GM06990 (cell line): ENCODE results near the gene STX4.

Experiments
- DNase-seq: peaks from one replicate; pipeline ENCODE4 v3.0.0-alpha.2; 2011; ENCODE audit not compliant: insufficient read length; ENCODE audit errors: extremely low read depth
- H3K27me3 ChIP-seq: replicated peaks from 2 replicates; pipeline ENCODE4 v1.6.0; 2011; ENCODE audit warnings: low read length; ENCODE audit not compliant: control insufficient read depth, insufficient read depth
- H3K36me3 ChIP-seq: 2 replicates; pipeline ENCODE4 v1.5.1; 2011; ENCODE audit warnings: low read length; ENCODE audit not compliant: control insufficient read depth, insufficient read depth
- H3K4me3 ChIP-seq: replicated peaks from 2 replicates; pipeline ENCODE4 v1.5.1; 2011; ENCODE audit warnings: low read depth, mild to moderate bottlenecking, control low read depth, low read length
- TF ChIP-seq, protein P1 (sequence below): IDR thresholded peaks from 2 replicates; pipeline ENCODE4 v1.5.1; 2011; ENCODE audit warnings: low read length, control low read depth, mild to moderate bottlenecking, inconsistent platforms; ENCODE audit not compliant: insufficient read depth, poor library complexity, severe bottlenecking

The STX4 gene

DNA sequence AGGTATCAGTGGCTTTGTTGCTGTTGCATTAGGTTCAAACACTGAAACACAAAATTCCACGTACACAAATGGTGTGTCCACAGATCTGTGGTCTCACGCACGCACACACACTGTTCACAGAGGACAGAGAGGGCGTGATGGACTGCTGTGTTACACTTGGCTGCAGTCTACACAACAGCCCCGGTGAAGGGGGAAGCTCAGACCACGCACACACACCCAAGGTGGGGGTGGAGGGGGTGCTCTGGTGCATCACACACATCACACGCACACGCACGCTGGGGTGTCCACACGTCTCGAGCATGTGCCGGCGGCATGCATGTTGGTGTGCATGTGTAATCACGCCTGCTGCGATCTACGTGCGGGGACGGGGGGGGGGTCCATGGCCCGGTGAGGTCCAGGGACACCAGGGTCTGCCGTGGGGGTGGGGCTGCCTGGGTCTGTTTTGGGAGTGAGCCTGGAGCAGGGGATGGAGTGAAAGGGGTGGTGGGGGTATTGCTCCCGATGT lies 41.0 kb upstream of the STX4 start:
- Histone ChIP-seq H3K4me3 (no peak overlapping the region), H3K36me3 (no peaks in the 10 kb centered on the region), H3K27me3 (no peaks in the 10 kb centered on the region)
- TF ChIP-seq, protein P1, sequence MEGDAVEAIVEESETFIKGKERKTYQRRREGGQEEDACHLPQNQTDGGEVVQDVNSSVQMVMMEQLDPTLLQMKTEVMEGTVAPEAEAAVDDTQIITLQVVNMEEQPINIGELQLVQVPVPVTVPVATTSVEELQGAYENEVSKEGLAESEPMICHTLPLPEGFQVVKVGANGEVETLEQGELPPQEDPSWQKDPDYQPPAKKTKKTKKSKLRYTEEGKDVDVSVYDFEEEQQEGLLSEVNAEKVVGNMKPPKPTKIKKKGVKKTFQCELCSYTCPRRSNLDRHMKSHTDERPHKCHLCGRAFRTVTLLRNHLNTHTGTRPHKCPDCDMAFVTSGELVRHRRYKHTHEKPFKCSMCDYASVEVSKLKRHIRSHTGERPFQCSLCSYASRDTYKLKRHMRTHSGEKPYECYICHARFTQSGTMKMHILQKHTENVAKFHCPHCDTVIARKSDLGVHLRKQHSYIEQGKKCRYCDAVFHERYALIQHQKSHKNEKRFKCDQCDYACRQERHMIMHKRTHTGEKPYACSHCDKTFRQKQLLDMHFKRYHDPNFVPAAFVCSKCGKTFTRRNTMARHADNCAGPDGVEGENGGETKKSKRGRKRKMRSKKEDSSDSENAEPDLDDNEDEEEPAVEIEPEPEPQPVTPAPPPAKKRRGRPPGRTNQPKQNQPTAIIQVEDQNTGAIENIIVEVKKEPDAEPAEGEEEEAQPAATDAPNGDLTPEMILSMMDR = no peak
- no peak for DNase-seq

DNA sequence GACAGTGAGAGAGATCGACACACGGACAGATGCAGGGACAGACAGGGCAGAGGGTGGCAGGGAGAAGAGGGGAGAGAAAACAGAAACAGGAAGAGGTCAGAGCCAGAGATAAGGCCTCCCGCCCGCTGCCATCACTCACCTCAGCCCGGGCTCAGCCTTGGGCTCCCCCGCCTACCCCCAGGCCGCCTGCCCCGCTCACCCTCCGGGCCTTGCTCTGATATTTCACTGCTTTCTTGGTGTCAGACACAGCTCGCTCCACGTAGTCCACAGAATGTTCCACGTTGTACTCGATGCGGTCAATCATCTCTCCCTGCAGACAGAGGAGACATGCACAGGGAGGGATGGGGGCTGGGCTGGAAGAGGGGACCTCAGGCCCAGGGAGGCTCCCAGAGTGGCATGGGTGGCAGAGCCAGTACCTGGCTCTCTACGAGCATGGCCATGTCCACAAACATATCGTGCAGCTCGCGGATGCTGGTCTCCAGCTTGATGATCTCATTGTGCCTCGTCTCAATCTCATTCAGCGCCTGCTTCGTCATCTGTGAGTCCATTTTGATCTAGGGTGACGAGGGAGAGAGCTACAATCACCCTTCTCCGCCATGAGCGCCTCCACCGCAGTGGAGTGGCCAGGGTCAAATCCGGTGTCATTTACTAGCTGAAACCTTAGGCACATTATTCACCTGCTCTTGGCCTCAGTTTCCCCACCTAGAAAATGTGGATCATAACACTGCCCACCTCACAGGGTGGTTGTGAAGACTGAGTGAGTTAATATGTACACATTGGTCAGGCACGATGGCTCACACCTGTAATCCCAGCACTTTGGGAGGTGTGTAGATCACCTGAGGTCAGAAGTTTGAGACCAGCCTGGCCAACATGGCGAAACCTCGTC lies 40.2 kb upstream of the STX4 start:
- TF ChIP-seq, protein P1 = no peak
- Histone ChIP-seq H3K36me3 (no peaks in the 10 kb centered on the region), H3K27me3 (no peaks in the 10 kb centered on the region), H3K4me3 (no peak overlapping the region)
- DNase-seq = no peak

DNA sequence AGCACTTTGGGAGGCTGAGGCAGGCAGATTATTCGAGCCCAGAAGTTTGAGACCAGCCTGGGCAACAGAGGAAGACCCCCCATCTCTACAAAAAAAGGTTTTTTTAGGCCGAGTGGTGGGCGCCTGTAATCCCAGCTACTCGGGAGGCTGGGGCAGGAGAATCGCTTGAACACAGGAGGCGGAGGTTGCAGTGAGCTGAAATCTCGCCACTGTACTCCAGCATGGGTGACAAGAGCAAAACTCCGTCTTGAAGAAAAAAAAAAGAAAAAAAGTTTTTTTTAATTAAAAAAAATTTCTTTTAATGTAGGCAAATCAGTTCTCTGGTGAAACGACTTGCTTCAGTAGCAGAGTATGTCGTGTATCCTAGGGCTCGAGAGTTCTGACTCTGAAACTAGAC lies 37.4 kb upstream of the STX4 start:
- TF ChIP-seq, protein P1 = no peak

DNA sequence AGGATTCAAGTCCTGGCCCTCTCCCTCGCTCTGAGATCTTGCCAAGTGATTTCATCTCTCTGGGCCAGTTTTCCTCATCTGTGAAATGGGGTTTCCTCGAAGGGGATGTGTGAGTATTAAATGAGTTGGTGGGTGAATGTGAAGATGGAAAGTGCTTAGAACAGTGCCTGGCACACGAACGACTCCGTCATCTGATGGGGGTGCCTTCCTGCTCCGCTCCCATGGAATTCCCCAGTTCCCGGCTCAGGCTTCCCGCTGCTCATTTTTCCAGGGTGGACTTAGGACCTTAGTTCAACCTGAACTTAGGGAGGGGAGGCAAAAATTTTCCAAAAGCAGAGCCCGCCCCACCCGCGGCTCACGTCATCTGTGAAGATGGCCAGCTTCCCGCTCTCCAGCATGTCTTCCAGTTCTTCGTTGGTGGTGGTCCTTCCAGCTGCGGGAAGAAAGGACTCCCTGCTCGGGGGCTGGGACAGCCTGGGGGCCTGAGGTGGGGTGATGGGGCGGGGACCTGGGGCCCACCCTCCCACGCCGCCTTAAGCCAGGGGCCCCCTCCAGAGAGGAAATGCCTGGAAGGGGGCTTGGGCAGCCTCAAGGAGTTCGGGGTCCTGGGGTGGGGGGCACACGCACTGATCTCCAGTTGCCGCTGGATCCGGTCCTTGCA lies 36.9 kb upstream of the STX4 start:
- no peak for DNase-seq
- peak overlapping the region; percentile 78 for H3K4me3 ChIP-seq
- no peaks in the 10 kb centered on the region for H3K36me3 ChIP-seq
- TF ChIP-seq, protein P1 = no peak
- no peaks in the 10 kb centered on the region for H3K27me3 ChIP-seq

More for the DNA sequence above, 37.4 kb upstream of the STX4 start:
- no peaks in the 10 kb centered on the region for H3K36me3 ChIP-seq
- H3K4me3 ChIP-seq = peak overlapping the region; percentile 78
- H3K27me3 ChIP-seq = no peaks in the 10 kb centered on the region
- DNase-seq = no peak

DNA sequence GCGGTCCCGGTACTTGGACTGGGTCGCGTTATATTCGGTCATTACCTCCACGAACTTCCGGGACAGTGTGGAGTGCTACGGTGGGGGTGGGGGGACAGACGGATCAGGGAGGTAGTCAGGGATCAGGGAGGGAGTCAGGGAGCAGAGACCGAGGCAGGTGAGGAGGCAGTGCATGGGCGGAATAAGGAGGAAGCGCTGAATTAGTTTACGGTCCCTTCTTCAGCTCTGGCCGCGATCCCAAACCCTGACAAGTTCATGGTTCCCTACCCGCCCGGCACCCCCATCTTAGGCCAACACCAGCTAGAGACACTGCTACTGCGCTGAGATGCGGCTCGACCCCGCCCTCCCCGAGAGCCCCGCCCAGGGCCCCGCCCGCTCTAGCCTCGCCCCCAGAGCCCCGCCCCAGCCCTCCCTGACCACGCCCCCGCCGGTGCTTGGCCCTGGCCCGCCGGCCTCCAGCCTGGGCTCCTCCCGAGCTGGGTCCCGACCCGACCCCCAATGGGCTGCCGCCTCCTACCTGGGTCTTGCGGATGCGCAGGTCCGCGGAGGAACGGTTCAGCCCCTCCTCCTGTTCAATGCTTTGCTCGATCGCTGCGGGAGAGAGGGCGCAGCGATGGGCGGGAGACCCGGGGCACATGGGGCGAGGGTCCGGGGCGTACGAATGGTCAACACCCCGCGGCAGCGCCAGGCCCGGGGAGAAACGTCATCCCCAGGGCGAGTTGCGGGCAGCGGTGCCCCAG lies 36.2 kb upstream of the STX4 start:
- TF ChIP-seq, protein P1 = no peak
- Histone ChIP-seq H3K4me3 (peak overlapping the region; percentile 78), H3K27me3 (no peaks in the 10 kb centered on the region), H3K36me3 (no peaks in the 10 kb centered on the region)
- peak; percentile 84 for DNase-seq
